NCI-H69 (cell line): ENCODE measurements around the gene MRAS.
"Not testable (repeated sequence)": the region's sequence is repeated elsewhere in the genome, so short reads cannot be mapped to it uniquely, and the experiment has no call there.

Experiments
- DNase-seq: peaks from one replicate; lab custom pipeline; 2025; lab: John Stamatoyannopoulos, UW

The MRAS gene

GRCh38 chr3:138418601-138419206, 70.3 kb downstream of the MRAS start:
- no peak for DNase-seq

- DNase-seq = no peak
These were observed 74.9 kb downstream of the MRAS start for GRCh38 chr3:138423316-138423715.

GRCh38 chr3:138424323-138424722, 75.9 kb downstream of the MRAS start:
- DNase-seq = no peak

DNA sequence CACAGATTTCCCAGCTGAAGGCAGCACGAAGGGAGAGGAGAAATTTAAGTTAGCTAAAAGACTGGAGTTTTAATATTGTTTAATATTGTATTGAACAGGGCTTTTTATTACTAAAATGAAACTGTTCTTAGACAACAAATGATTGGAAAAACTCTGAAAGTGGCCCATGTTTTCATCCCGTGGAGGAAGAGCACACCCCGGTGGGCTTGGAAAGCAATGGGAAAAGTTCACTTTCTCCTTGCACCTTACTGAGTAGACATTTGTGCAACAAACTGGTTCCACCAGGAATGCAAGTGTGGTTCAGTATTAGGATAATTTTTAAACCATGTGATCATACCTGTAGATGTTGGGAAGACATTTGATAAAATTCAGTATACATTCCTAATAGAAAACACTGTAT, 77.8 kb downstream of the MRAS start:
- DNase-seq = no peak

- DNase-seq = not testable (repeated sequence)
These were observed 78.4 kb downstream of the MRAS start for GRCh38 chr3:138426754-138427153.

- DNase-seq = no peak
These were observed 81.3 kb downstream of the MRAS start for GRCh38 chr3:138429665-138430064.

DNA sequence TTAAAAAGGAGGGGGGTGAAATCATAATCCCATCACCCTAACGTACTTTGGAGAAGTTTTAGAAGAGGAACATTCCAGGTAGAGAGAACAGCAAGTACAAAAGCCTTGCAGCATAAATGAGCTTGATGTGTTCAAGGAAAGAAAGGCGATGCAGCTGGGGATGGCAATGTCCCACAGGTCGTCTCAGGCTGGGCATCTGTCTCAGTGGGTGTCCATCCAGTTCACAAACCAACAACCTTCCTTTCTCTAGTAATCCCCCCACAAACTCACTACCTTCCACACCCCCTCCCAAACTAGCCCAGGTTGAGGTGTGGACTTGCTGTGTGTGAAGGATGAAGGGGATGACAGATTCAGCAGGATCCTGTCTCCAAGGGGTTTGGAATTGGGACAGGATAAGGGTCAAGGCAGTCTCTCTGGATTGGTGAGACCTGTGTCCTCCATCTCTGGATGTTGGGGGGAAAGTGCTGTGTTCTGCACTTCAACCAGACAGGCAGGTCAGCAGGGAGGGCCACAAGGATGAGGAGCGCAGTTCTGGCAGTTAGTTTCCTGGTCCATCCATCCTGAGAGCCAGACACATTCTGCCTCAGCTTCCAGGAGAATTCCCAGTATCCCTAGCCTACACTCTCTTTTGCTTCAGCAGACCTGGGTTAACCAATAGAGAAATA, 84.3 kb downstream of the MRAS start:
- DNase-seq = no peak

DNA sequence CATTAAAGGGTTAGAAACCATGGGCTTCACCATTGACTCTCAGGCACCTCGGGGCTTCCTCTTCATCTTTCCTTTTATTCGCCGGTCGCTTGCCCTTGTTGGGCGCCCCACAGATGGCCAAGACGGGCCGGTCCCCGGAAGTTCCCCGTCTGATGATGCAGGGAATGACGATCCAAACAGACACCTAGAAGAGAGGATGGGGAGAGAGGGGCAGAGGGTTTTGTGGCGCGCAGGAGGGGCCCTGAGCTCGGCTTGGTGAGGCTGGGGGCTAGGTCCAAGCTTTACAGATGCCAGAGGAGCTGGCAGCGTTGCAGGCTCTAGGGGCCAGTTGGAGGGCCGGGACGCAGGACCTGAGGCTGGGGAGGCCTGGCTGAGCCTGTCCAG, 85.5 kb downstream of the MRAS start:
- no peak for DNase-seq

DNA sequence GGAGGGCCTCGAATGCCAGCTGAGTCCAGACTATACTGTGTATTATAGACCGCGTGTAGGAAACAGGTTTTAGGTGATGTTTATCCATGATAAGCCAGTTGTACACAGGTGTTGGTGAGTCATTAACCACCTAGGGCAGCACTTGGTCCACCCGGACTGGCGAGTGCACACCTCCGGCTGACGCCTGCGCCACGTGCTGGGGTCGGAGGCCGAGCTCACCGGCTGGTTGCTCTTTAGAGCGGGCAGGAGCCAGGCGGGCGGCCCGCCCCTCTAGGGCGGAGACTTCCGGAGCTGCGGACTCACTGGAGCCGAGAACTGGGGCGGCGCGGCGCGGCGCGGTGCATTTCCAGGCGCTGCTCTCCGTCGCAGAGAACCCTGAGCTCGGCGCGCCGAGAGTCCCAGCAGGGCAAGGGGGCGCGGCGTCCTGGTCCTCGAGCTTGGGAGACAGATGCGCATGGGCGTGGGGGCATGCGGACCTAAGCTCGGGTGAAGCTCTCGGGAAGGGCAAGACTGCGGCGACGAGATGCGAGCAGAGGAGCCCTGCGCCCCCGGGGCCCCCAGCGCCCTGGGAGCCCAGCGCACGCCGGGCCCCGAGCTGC, 86.0 kb downstream of the MRAS start, which contains the start of gene ESYT3:
Gene ESYT3, plus strand, starts transcription at position 341 of the 599 bp plus-strand sequence. Its CDS starts 183 bp downstream, at position 524.
- DNase-seq = peak; percentile 65

- DNase-seq = peak; percentile 40
These were observed 86.7 kb downstream of the MRAS start for GRCh38 chr3:138434875-138435772.

- DNase-seq = no peak
These were observed 87.5 kb downstream of the MRAS start for GRCh38 chr3:138435840-138436239.

DNA sequence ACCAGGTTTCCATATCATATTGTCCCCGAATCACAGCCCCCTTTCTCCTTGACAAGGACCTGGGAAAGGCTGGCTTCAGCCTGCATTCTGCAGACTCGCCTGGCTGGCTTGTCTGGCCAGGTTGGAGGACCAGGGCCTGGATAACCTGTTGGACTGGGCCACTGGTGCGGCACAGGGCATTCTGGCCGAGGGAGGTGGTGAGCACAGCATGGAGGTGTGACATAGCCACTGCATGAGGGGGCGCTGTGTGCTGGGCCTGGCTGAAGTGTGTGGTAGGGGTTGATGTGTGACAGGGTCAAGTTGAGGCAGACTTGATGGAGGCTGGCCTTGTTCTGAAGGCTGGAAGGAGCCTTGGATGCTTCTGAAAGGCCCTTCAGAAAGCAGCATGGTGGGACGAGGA, 88.9 kb downstream of the MRAS start:
- DNase-seq = no peak

GRCh38 chr3:138438896-138439295, 90.5 kb downstream of the MRAS start:
- DNase-seq = peak; percentile 56

- peak; percentile 24 for DNase-seq
These were observed 91.3 kb downstream of the MRAS start for GRCh38 chr3:138439646-138440045.

GRCh38 chr3:138440121-138440521, 91.7 kb downstream of the MRAS start:
- DNase-seq = no peak

GRCh38 chr3:138440596-138440995, 92.2 kb downstream of the MRAS start:
- DNase-seq = no peak

DNA sequence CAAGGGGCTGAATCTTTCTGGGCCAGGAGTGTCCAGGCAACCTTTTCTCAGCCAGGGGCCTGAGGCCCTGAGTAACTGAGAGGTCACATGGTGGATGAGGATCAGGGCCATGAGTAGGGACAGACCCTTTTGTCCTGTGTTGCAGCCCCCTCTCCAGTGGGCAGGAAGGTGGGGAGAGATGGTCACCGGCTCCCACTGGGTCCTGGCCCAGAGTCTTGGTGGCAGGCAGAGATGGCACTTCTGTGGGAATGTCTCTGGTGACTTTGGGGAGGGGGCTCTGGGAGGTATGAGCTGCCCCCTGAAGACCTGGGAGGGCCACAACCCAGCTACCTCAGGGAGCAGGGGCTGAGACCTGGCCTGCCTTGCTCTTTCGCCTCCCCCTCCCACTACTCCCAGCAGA, 92.9 kb downstream of the MRAS start:
- no peak for DNase-seq

- no peak for DNase-seq
These were observed 93.4 kb downstream of the MRAS start for GRCh38 chr3:138441742-138442141.

DNA sequence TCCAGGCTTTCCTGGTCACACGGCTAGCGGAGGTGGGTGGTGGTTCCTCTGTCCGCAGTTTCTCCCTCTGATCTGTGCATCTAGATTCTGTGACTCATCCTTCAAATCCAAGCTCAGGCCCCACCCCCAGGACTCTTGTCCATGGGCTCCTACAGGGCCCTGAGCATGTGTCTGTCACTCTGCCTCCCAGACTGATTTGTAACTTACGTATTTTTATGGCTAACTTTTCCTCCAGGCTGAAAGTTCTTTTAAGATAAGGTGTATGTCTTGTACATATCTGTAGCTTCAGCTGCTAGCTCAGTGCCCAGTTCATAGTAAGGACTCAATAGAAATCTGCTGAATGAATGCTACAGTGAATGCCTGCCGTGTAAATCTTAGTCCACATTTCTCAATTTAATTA, 94.1 kb downstream of the MRAS start:
- DNase-seq = no peak

GRCh38 chr3:138443091-138443490, 94.7 kb downstream of the MRAS start:
- no peak for DNase-seq

DNA sequence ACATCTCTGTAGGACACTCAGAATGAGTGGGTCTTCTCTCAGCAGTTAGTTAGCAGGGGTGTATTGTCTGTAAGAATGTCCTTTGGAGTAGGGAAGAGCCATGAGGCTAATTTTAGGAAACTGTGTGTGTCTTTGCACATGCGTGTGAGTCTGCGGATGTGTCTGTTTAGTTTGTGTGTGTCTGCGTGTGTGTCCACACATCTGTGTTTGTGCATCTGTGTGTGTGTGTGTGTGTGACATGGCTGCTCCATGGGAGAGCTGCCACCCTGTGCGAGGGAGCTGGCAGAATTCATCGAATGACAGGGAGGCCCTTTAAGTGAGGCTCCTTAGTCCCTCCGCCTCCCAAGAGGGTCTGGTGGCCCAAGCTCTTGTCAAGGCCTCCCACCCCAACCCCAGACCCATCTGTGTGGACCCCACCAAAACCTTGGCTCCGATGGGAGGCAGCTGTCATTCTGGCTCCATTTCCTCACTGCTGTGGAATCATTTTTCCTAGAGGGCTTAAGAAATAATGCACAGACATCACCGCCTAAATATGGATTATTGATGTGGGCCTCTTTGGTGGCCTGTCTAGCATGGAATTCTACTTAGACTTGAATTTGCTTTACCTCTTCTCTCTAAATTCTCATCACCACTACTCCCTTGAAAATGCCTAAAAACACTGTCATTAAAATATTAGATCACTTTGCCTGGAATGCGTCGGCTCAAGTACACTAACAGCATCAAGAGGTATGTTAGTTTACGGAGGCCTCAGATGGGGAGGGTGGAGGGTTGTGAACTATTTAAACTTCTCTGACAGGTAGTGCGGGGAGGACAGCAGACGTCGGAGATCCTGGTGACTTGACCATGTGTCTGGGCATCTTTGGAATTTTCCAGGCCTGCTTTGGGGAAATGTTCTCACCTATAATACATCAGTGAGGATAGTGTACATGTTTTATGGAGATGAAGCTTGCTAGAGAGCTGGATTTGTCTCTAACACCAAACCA, 95.4 kb downstream of the MRAS start:
- DNase-seq = no peak
